B cell (primary cell): Measurements from ENCODE around the gene CORO2B.

Experiments used
- CTCF ChIP-seq: fragments of 200-600 bp; IDR thresholded peaks from one replicate; pipeline ENCODE4 v1.8.0; 2022; ENCODE audit warnings: antibody characterized with exemption, mild to moderate bottlenecking
- EZH2 ChIP-seq: IDR thresholded peaks from 2 replicates; pipeline ENCODE4 v1.6.1; 2012; ENCODE audit warnings: borderline replicate concordance, low read depth, mild to moderate bottlenecking, moderate library complexity, low read length; ENCODE audit not compliant: insufficient read depth, poor library complexity, severe bottlenecking

GRCh38 chr15:68597581-68597980, 18.8 kb downstream of the CORO2B start:
- TF ChIP-seq CTCF (no peak), EZH2 (no peak)
